K562 (cell line): Measurements from ENCODE around the gene CEACAM5. TPM values are rescaled to one million over a fixed set of nuclear protein-coding genes. Genes with fewer than 3 reads are reported as not detected.

Experiments
- ADNP ChIP-seq: fragments of 200-800 bp; sonication (Bioruptor generic); IDR thresholded peaks from 2 replicates; pipeline ENCODE4 v1.6.1; 2016; ENCODE audit warnings: missing genetic modification characterization, missing compliant biosample characterization
- CXXC5 ChIP-seq: fragments of 250-450 bp; sonication (Bioruptor Pico); IDR thresholded peaks from 2 replicates; pipeline ENCODE4 v1.8.0; 2022; ENCODE audit warnings: inconsistent platforms, mild to moderate bottlenecking, moderate library complexity
- DACH1 ChIP-seq: fragments of 450-650 bp; IDR thresholded peaks from 2 replicates; pipeline ENCODE4 v1.6.1; 2018; ENCODE audit not compliant: partially characterized antibody
- LARP7 ChIP-seq: fragments of 450-650 bp; IDR thresholded peaks from 2 replicates; pipeline ENCODE4 v1.6.1; 2016
- POLR2AphosphoS2 ChIP-seq: IDR thresholded peaks from 2 replicates; pipeline ENCODE4 v1.6.1; 2012; ENCODE audit warnings: low read length, improper control_type of control experiment
- POLR3G ChIP-seq: IDR thresholded peaks from 2 replicates; pipeline ENCODE4 v1.6.1; 2011; ENCODE audit not compliant: insufficient read length, insufficient replicate concordance; ENCODE audit errors: extremely low read depth
- TAF15 ChIP-seq: fragments of 200-400 bp; formaldehyde crosslinking; IDR thresholded peaks from 2 replicates; pipeline ENCODE4 v1.6.1; 2017; ENCODE audit warnings: mild to moderate bottlenecking, low read depth, low read length, moderate library complexity
- polyA plus RNA-seq, 8 experiments: library from polyadenylated mRNA; depleted of rRNA in 4 of 8; stranded (reverse) in 5 of 8; unstranded in 3 of 8; fragments of >200 nt; fragmentation: Nextera tagmentation in 2 of 8; fragmentation: Illumina TruSeq in 1 of 8; extraction: Ambion mirVana in 2 of 8; extraction: Trizol in 1 of 8; gene quantifications; 2 replicates each; pipeline versions ENCODE4 v1.2.1 to v1.2.3, GENCODE V29; 2011 to 2014; ENCODE audit warnings: inconsistent platforms in 1 of 8, missing spikeins in 1 of 8
- total RNA-seq, 7 experiments: library from RNA; depleted of rRNA in 6 of 7; stranded (reverse); fragments of >200 nt in 6 of 7; fragmentation: Illumina TruSeq in 2 of 7; extraction: Trizol in 2 of 7; gene quantifications; 2 replicates each; pipeline versions ENCODE4 v1.2.1 to v1.2.3, GENCODE V29; 2011 to 2021; ENCODE audit warnings: low replicate concordance in 1 of 7
- TF ChIP-seq, protein P1 (sequence below): fragments of 150-350 bp; conservative IDR thresholded peaks from 2 replicates; pipeline ENCODE4 v1.6.1; 2014; ENCODE audit warnings: low read length
- TF ChIP-seq, protein P2 (sequence below): sonication (generic); formaldehyde crosslinking; IDR thresholded peaks from 2 replicates; pipeline ENCODE4 v1.9.0; 2022; ENCODE audit warnings: mild to moderate bottlenecking, missing genetic modification reagents
- TF ChIP-seq, protein P3 (sequence below): fragments of 450-650 bp; IDR thresholded peaks from 2 replicates; pipeline ENCODE4 v1.6.1; 2016
- TF ChIP-seq, protein P4 (sequence below): sonication (generic); formaldehyde crosslinking; IDR thresholded peaks from 2 replicates; pipeline ENCODE4 v1.8.0; 2023; ENCODE audit warnings: missing genetic modification reagents, mild to moderate bottlenecking, borderline replicate concordance
- TF ChIP-seq, protein P5 (sequence below): sonication (generic); formaldehyde crosslinking; IDR thresholded peaks from 2 replicates; pipeline ENCODE4 v1.8.0; 2023; ENCODE audit warnings: mild to moderate bottlenecking, missing genetic modification reagents

CEACAM5 gene
- total and polyA plus RNA-seq, 9 of the 15 experiments (the other 6 are each of a cell fraction or from before 2014, with no cell fraction given): 0.33 TPM; not detected in 8

DNA sequence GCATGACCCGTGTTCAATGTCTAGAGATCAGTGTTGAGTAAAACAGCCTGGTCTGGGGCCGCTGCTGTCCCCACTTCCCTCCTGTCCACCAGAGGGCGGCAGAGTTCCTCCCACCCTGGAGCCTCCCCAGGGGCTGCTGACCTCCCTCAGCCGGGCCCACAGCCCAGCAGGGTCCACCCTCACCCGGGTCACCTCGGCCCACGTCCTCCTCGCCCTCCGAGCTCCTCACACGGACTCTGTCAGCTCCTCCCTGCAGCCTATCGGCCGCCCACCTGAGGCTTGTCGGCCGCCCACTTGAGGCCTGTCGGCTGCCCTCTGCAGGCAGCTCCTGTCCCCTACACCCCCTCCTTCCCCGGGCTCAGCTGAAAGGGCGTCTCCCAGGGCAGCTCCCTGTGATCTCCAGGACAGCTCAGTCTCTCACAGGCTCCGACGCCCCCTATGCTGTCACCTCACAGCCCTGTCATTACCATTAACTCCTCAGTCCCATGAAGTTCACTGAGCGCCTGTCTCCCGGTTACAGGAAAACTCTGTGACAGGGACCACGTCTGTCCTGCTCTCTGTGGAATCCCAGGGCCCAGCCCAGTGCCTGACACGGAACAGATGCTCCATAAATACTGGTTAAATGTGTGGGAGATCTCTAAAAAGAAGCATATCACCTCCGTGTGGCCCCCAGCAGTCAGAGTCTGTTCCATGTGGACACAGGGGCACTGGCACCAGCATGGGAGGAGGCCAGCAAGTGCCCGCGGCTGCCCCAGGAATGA lies 1.5 kb upstream of the CEACAM5 start (continued):
- TF ChIP-seq, protein P1, sequence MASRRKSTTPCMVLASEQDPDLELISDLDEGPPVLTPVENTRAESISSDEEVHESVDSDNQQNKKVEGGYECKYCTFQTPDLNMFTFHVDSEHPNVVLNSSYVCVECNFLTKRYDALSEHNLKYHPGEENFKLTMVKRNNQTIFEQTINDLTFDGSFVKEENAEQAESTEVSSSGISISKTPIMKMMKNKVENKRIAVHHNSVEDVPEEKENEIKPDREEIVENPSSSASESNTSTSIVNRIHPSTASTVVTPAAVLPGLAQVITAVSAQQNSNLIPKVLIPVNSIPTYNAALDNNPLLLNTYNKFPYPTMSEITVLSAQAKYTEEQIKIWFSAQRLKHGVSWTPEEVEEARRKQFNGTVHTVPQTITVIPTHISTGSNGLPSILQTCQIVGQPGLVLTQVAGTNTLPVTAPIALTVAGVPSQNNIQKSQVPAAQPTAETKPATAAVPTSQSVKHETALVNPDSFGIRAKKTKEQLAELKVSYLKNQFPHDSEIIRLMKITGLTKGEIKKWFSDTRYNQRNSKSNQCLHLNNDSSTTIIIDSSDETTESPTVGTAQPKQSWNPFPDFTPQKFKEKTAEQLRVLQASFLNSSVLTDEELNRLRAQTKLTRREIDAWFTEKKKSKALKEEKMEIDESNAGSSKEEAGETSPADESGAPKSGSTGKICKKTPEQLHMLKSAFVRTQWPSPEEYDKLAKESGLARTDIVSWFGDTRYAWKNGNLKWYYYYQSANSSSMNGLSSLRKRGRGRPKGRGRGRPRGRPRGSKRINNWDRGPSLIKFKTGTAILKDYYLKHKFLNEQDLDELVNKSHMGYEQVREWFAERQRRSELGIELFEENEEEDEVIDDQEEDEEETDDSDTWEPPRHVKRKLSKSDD: 0 out of 2 replicates have a peak, but pooled peaks have one; percentile 49
- TF ChIP-seq POLR2AphosphoS2 (no peak), POLR3G (no peak), DACH1 (peak; percentile 23), CXXC5 (peak; percentile 56), ADNP (no peak), LARP7 (peak; percentile 80; the same call in 1 of the 2 replicates), TAF15 (no peak)
- TF ChIP-seq, protein P2, sequence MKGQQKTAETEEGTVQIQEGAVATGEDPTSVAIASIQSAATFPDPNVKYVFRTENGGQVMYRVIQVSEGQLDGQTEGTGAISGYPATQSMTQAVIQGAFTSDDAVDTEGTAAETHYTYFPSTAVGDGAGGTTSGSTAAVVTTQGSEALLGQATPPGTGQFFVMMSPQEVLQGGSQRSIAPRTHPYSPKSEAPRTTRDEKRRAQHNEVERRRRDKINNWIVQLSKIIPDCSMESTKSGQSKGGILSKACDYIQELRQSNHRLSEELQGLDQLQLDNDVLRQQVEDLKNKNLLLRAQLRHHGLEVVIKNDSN (CRISPR knock-in tag): no peak
- TF ChIP-seq, protein P3, sequence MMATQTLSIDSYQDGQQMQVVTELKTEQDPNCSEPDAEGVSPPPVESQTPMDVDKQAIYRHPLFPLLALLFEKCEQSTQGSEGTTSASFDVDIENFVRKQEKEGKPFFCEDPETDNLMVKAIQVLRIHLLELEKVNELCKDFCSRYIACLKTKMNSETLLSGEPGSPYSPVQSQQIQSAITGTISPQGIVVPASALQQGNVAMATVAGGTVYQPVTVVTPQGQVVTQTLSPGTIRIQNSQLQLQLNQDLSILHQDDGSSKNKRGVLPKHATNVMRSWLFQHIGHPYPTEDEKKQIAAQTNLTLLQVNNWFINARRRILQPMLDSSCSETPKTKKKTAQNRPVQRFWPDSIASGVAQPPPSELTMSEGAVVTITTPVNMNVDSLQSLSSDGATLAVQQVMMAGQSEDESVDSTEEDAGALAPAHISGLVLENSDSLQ: peak; percentile 51; the same call in 1 of the 2 replicates
- TF ChIP-seq, protein P4, sequence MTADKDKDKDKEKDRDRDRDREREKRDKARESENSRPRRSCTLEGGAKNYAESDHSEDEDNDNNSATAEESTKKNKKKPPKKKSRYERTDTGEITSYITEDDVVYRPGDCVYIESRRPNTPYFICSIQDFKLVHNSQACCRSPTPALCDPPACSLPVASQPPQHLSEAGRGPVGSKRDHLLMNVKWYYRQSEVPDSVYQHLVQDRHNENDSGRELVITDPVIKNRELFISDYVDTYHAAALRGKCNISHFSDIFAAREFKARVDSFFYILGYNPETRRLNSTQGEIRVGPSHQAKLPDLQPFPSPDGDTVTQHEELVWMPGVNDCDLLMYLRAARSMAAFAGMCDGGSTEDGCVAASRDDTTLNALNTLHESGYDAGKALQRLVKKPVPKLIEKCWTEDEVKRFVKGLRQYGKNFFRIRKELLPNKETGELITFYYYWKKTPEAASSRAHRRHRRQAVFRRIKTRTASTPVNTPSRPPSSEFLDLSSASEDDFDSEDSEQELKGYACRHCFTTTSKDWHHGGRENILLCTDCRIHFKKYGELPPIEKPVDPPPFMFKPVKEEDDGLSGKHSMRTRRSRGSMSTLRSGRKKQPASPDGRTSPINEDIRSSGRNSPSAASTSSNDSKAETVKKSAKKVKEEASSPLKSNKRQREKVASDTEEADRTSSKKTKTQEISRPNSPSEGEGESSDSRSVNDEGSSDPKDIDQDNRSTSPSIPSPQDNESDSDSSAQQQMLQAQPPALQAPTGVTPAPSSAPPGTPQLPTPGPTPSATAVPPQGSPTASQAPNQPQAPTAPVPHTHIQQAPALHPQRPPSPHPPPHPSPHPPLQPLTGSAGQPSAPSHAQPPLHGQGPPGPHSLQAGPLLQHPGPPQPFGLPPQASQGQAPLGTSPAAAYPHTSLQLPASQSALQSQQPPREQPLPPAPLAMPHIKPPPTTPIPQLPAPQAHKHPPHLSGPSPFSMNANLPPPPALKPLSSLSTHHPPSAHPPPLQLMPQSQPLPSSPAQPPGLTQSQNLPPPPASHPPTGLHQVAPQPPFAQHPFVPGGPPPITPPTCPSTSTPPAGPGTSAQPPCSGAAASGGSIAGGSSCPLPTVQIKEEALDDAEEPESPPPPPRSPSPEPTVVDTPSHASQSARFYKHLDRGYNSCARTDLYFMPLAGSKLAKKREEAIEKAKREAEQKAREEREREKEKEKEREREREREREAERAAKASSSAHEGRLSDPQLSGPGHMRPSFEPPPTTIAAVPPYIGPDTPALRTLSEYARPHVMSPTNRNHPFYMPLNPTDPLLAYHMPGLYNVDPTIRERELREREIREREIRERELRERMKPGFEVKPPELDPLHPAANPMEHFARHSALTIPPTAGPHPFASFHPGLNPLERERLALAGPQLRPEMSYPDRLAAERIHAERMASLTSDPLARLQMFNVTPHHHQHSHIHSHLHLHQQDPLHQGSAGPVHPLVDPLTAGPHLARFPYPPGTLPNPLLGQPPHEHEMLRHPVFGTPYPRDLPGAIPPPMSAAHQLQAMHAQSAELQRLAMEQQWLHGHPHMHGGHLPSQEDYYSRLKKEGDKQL: no peak
- TF ChIP-seq, protein P5, sequence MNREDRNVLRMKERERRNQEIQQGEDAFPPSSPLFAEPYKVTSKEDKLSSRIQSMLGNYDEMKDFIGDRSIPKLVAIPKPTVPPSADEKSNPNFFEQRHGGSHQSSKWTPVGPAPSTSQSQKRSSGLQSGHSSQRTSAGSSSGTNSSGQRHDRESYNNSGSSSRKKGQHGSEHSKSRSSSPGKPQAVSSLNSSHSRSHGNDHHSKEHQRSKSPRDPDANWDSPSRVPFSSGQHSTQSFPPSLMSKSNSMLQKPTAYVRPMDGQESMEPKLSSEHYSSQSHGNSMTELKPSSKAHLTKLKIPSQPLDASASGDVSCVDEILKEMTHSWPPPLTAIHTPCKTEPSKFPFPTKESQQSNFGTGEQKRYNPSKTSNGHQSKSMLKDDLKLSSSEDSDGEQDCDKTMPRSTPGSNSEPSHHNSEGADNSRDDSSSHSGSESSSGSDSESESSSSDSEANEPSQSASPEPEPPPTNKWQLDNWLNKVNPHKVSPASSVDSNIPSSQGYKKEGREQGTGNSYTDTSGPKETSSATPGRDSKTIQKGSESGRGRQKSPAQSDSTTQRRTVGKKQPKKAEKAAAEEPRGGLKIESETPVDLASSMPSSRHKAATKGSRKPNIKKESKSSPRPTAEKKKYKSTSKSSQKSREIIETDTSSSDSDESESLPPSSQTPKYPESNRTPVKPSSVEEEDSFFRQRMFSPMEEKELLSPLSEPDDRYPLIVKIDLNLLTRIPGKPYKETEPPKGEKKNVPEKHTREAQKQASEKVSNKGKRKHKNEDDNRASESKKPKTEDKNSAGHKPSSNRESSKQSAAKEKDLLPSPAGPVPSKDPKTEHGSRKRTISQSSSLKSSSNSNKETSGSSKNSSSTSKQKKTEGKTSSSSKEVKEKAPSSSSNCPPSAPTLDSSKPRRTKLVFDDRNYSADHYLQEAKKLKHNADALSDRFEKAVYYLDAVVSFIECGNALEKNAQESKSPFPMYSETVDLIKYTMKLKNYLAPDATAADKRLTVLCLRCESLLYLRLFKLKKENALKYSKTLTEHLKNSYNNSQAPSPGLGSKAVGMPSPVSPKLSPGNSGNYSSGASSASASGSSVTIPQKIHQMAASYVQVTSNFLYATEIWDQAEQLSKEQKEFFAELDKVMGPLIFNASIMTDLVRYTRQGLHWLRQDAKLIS (CRISPR knock-in tag): no peak
